CD4-positive, alpha-beta T cell treated with Interleukin-4 for 1 hour (primary cell): ENCODE measurements around the gene UBTD2.

Experiments
- DNase-seq, 2 donors: peaks; one replicate each; pipeline ENCODE4 v3.0.0-alpha.2; 2020 to 2022

Gene UBTD2

GRCh38 chr5:172166030-172166826 is 117.3 kb downstream of the UBTD2 start:
- DNase-seq: no peak

GRCh38 chr5:172165465-172165864 is 118.1 kb downstream of the UBTD2 start:
- DNase-seq: no peak

- DNase-seq: no peak
These were observed 118.8 kb downstream of the UBTD2 start for GRCh38 chr5:172164769-172165212.

GRCh38 chr5:172163346-172163745 is 120.2 kb downstream of the UBTD2 start:
- DNase-seq: no peak

- no peak for DNase-seq
These were observed 120.6 kb downstream of the UBTD2 start for GRCh38 chr5:172162987-172163343.

GRCh38 chr5:172162323-172162986 is 121.1 kb downstream of the UBTD2 start:
- DNase-seq: no peak

GRCh38 chr5:172160506-172160905 is 123.1 kb downstream of the UBTD2 start:
- no peak for DNase-seq
